ENCODE data around the gene GXYLT1.
"Not testable (repeated sequence)": the region's sequence is repeated elsewhere in the genome, so short reads cannot be mapped to it uniquely, and the experiment has no call there.

GXYLT1 gene

DNA sequence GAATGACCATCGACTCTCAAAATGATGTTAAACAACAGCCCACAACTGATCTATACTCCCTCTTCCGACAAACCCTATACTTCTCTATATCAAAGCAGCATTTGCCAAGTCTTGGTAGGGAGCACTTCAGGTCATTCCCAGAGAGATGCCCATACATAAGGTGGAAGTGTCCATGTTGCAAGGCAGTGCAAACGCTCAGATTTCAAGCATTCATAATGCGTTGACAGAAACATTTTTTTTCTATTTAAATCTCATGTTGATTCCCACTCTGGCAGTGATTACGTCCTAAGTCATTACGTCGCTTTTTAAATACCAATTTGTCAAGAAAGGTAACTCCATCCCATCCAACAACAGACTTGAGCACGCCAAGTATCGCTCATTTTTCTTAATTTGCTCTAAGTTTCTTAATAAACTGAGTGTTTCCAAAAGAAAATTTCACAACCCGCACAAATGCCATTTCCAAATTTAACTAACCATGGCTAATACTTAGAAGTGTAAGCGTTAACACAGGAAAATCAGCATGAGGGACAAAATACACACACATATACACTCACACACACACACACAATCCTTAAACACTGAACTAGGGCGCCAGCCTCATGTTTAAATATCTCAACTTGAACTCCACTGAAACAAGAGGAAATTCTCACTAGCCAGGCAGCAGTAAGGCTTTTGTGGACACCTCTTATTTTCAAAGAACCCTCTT, 1.1 kb downstream of the GXYLT1 start:
- DNase-seq: no peak

DNA sequence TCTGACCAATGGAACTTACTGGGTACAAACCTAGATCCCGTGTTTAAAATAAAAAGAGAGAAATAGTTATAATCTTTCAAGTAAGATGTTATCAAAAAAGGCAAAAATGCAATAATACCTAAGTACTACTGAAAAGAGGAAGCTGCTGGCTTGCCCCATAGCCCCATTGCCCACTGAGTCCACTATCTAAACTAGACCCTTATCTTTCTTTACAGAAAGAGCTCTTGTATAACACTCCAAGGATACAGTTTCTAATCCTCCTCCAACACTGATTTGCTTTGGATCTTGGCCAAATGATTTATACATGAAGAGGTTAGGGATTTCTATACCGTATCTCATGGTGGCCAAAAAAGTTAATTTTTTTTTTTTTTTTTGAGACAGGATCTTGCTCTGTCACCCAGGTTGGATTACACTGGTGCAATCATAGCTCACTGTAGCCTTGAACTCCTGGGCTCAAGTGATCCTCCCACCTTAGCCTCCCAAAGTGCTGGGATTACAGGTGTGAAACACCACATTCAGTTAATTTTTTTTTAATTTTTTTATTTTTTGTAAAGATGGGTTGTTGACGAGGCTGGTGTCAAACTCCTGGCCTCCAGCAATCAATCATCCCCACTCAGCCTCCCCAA, 2.6 kb downstream of the GXYLT1 start:
- DNase-seq: no peak

- DNase-seq: no peak
Observed at GRCh38 chr12:42140901-42141300, 3.8 kb downstream of the GXYLT1 start.

DNA sequence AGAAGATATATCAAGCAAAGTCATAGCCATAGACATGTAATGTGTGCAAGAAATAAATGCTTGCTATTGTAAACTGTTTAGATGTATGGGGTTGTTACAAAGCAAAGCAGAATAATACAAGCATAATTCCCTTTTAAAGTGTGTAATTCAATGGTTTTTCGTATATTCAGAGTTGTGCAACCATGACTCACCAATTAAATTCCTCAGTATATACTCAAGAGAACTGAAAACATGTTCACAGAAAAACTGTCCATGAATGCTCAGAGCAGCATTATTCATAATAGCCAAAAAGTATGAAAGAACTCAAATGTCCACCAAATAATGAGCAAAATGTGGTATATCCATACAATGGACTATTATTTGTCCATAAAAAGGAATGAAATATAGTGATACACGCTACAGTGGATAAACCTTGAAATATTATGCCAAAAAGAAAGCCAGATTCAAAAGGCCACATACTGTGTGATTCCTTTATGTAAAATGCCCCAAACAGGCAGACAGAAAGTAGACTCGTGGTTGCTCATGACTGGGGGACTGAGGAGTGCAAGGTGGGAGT, 9.3 kb downstream of the GXYLT1 start:
- no peak for DNase-seq

DNA sequence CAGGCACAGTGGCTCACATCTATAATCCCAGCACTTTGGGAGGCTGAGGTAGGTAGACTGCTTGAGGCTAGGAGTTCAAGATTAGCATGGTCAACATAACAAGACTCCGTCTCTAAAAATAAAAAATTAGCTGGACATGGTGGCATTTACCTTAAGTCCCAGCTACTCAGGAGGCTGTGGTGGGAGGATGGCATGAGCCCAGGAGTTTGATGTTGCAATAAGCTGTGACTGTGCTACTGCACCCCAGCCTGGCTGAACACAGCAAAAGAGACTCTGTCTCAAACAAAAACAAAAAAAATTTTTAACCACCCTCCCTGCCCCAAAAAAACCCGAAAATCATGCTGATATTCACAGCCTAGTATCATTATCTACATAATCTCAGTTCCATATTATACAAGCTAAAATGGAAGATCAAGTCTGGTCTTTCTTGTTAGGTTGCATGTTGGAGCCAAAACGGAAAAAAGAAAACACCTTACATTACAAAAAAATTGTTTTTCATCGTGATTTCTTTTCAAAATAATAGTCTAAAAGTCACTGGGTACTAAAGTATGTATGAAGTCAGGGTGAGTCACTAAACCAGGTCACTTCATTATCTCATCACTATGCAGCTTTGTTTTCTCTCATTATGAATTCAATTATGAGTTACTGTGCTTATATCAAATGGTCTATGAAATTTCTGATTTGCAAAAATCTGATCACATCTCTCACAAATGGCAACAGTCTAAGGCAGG, 13.8 kb downstream of the GXYLT1 start:
- DNase-seq: no peak

- DNase-seq: no peak
Observed at GRCh38 chr12:42129595-42130204, 15.0 kb downstream of the GXYLT1 start.

- no peak for DNase-seq
Observed at GRCh38 chr12:42128888-42129287, 15.8 kb downstream of the GXYLT1 start.

- no peak for DNase-seq
Observed at GRCh38 chr12:42128327-42128726, 16.3 kb downstream of the GXYLT1 start.

DNA sequence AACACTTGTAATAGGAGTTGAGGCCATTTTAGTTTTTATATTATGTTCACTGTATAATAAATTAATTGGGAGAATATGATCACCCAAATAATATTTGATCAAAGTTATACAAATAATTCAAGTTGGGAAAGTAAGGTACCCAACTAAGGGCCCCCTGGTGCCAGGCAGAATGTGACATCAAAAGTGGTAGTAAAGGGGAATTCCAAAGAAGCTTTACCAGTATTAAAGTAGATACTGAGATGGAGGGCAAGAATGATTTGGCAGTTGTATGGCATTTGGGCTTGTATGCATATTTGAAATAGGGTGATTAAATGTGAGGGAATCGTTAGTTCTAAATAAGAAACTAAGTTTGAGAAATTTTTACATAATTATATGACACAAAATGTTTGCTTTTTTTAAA, 17.7 kb downstream of the GXYLT1 start:
- DNase-seq: no peak

- no peak for DNase-seq
Observed at GRCh38 chr12:42125388-42125767, 19.3 kb downstream of the GXYLT1 start.

DNA sequence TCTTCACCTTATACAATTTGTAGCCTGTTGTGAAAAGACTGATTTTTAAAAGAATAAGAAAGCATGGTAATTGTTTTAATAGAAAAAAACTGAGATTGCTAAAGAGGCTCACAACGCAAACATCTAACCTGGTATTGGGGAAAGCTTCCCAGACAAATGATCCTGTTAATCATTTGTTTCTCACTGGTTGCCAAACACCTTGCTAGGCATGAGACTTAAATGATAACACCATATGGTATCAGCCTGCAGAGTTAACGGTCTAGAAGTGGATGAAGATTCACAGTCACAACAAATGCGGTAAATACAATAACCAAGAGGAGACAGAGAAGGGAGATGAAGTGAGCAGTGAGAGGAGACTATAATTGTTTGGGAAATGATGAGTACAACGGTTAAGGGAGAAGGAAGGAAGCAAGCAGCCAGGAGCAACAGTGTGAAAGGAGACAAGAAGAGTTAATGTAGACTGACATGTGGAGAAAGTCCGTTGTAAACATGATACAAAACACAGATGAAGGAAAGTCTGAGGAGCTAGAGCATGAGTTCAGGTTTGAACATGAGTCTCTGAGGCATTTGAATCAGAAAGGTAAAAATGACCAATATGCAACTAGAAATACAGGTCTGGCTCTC, 19.8 kb downstream of the GXYLT1 start:
- no peak for DNase-seq

DNA sequence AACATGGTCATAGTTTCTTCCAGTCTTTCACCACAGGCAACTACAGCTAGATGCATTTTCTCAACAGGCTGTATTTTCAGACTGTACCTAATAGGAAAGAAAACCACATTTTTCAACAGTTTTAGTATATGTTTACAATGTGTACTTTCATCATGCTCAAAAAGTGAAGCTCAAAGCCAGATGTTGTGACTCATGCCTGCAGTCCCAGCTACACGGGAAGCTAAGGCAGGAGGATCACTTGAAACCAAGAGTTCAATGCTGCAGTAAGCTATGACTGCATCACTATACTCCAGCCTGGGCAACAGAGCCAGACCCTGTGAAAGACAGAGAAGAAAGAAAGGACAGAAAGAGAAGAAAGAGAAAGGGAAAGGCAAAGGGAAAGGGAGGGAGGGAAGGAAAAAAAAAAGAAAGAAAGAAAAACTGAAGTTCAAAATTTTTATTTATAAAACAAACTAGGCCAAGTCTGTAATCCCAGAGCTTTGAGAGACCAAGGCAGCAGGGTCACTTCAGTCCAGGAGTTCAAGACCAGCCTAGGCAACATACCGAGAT, 25.5 kb downstream of the GXYLT1 start:
- no peak for DNase-seq

- DNase-seq: no peak
Observed at GRCh38 chr12:42118136-42118879, 26.4 kb downstream of the GXYLT1 start.

- no peak for DNase-seq
Observed at GRCh38 chr12:42109031-42109430, 35.6 kb downstream of the GXYLT1 start.

GRCh38 chr12:42106791-42107190, 37.9 kb downstream of the GXYLT1 start:
- DNase-seq: not testable (repeated sequence)

DNA sequence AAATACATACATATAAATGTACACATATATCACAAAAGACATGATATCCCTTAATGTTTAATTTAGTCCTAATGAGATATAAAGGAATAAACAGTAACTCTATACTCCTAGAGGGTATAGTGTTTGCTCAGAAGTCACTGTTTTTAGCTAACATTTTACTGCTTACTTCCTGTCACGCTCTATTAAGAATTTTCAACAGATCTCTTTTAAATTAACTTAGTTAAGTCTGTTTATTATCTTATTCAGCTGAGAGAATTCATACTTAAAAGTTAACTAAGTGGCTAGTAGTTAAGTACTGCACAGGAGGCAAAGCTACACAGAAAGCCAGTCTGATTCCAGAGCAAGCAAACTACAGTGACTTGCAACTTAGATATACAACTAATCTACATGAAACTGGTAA, 39.9 kb downstream of the GXYLT1 start:
- no peak for DNase-seq

DNA sequence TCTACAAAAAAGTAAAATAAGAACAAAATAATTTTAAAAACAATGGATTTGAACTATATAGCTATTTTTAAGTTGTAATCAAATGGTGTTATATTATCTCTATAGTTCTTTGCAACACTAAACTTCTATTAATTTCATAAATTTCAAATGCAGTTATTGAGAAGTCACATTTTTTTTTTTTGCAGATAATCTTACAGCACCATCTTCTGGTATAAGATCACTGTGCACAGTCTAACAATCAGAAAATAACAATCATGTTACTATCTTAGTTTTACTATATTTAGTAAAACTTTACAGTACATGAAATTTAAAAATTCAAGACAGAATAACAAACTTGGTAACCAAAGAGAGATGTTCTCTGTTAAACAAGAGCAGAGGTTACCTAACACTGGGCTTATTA, 40.6 kb downstream of the GXYLT1 start:
- no peak for DNase-seq

GRCh38 chr12:42103155-42103554, 41.5 kb downstream of the GXYLT1 start:
- DNase-seq: no peak

- DNase-seq: no peak
Observed at GRCh38 chr12:42102720-42103119, 42.0 kb downstream of the GXYLT1 start.

GRCh38 chr12:42099433-42099832, 45.2 kb downstream of the GXYLT1 start:
- no peak for DNase-seq

GRCh38 chr12:42097971-42098370, 46.7 kb downstream of the GXYLT1 start:
- no peak for DNase-seq

- DNase-seq: peak in 1 of 2 experiments; percentile 19
Observed at GRCh38 chr12:42094277-42094676, 50.4 kb downstream of the GXYLT1 start.

Measured in stimulated activated CD4-positive, alpha-beta T cell treated with anti-CD3 and anti-CD28 coated beads, Interleukin-4, amount 100 ng/mL, for 4 hours (primary cell).